BJ (cell line): ENCODE measurements around the gene ATP7B. TPM values are rescaled to one million over a fixed set of nuclear protein-coding genes. Genes with fewer than 3 reads are reported as not detected.

Experiments used
- CTCF ChIA-PET: fragments of 350-600 bp; formaldehyde crosslinking; extraction: SDS; loops from one replicate; lab custom pipeline; 2021; ENCODE audit warnings: antibody characterized with exemption, inconsistent platforms; lab: Yijun Ruan, JAX
- POLR2A ChIA-PET: fragments of 300-600 bp; sonication (Branson Sonifier 250); formaldehyde crosslinking; extraction: SDS; loops from one replicate; lab custom pipeline; 2021; ENCODE audit warnings: antibody characterized with exemption; lab: Charles Lee
- DNase-seq: peaks from one replicate; pipeline ENCODE4 v3.0.0-alpha.2; 2011; ENCODE audit warnings: low read depth
- H3K27me3 ChIP-seq: 2 replicates; pipeline ENCODE4 v1.6.0; 2011; ENCODE audit warnings: low read length; ENCODE audit not compliant: control insufficient read depth, insufficient read depth
- H3K36me3 ChIP-seq: 2 replicates; pipeline ENCODE4 v1.5.1; 2011; ENCODE audit warnings: low read length; ENCODE audit not compliant: control insufficient read depth, insufficient read depth
- H3K4me3 ChIP-seq: 2 replicates; pipeline ENCODE4 v1.5.1; 2011; ENCODE audit warnings: low read depth, mild to moderate bottlenecking, control low read depth, low read length
- polyA plus RNA-seq: library from polyadenylated mRNA; depleted of rRNA; stranded (reverse); fragments of >200 nt; gene quantifications from 2 replicates; pipeline ENCODE4 v1.2.3, GENCODE V29; 2011
- TF ChIP-seq, protein P1 (sequence below): IDR thresholded peaks from 2 replicates; pipeline ENCODE4 v1.5.1; 2011; ENCODE audit warnings: low read depth, mild to moderate bottlenecking, control low read depth, inconsistent platforms, low read length, moderate library complexity; ENCODE audit not compliant: insufficient read depth

ATP7B gene
- polyA plus RNA-seq, 1 experiment: 2.5 TPM

GRCh38 chr13:52027832-52028231 is 16.6 kb upstream of the ATP7B start:
- POLR2A ChIA-PET: no interaction called here
- TF ChIP-seq, protein P1, sequence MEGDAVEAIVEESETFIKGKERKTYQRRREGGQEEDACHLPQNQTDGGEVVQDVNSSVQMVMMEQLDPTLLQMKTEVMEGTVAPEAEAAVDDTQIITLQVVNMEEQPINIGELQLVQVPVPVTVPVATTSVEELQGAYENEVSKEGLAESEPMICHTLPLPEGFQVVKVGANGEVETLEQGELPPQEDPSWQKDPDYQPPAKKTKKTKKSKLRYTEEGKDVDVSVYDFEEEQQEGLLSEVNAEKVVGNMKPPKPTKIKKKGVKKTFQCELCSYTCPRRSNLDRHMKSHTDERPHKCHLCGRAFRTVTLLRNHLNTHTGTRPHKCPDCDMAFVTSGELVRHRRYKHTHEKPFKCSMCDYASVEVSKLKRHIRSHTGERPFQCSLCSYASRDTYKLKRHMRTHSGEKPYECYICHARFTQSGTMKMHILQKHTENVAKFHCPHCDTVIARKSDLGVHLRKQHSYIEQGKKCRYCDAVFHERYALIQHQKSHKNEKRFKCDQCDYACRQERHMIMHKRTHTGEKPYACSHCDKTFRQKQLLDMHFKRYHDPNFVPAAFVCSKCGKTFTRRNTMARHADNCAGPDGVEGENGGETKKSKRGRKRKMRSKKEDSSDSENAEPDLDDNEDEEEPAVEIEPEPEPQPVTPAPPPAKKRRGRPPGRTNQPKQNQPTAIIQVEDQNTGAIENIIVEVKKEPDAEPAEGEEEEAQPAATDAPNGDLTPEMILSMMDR: no peak

DNA sequence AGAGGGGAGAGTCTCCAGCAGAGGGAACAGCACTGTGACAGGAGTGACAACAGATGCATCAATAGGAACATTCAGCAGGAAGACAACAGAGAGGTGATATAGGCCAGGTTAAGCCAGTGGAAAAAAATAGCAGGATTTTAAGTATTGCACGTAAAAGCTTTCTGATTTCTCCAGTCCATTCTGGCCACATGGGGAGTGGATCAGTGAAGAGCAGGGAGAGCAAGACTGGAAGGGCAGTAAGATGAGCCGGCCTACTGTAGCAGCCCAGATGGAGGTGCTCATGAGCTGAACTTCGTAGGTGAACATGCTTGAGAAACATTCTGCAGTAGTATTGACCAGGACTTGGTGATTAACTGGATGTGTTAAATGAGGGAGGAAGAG is 15.0 kb upstream of the ATP7B start:
- H3K4me3 ChIP-seq: no peak overlapping the region
- ChIA-PET CTCF (no interaction called here), POLR2A (no interaction called here)
- TF ChIP-seq, protein P1: no peak
- no peak for DNase-seq
- 0 out of 2 replicates have a peak, but pooled peaks cover 2% of the 10 kb centered on the region for H3K36me3 ChIP-seq
- no peaks in the 10 kb centered on the region for H3K27me3 ChIP-seq

More at GRCh38 chr13:52027832-52028231, 16.6 kb upstream of the ATP7B start:
- DNase-seq: no peak
- 0 out of 2 replicates have a peak, but pooled peaks cover 2% of the 10 kb centered on the region for H3K36me3 ChIP-seq
- H3K27me3 ChIP-seq: no peaks in the 10 kb centered on the region
- no peak overlapping the region for H3K4me3 ChIP-seq
- CTCF ChIA-PET: no interaction called here

DNA sequence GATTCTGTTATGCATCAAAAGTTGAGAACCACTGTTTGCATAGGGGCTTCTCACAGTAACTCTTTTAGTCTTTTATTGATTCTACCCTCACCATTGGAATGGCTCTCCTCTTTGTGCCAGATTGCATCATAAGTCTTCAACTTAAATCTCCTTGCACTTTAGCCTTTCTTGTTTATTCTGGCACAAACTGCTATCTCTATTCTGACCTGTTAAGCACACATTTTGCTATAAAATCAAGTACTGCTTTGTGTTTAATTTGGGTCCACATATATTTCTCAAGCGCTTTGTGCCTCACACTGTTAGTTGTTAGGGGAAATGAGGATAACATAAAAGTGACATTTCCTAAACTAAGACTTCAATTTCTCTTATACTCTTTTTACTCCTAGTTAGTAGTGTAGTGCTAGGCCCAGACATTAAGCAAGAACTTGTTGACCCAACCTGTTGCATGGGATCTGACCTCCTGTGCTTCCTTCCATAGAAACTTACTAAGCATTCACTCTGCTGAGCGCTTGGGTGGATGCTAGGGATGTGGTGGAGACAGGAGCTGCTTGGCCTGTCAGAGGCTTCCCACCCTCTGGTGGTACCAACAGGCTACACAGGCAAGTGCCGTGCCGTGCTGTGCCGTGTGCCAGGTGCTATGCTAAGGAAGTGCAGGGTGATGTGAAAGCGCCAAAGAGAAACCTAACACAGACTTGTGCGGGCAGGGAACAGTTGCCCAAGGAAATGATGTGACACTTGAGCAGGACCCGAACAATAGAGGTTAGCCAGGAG is 14.4 kb upstream of the ATP7B start:
- TF ChIP-seq, protein P1: no peak
- Histone ChIP-seq H3K36me3 (0 out of 2 replicates have a peak, but pooled peaks cover 2% of the 10 kb centered on the region), H3K27me3 (no peaks in the 10 kb centered on the region), H3K4me3 (no peak overlapping the region)
- POLR2A ChIA-PET: no interaction called here
- CTCF ChIA-PET: no interaction called here
- no peak for DNase-seq

GRCh38 chr13:52024481-52024880 is 13.2 kb upstream of the ATP7B start, which contains the start of gene UTP14C:
TSS of gene UTP14C (plus strand) at chr13:52024691. CDS start at chr13:52028805, 4,114 bp downstream.
- CTCF ChIA-PET: no interaction called here
- POLR2A ChIA-PET: no interaction called here
- Histone ChIP-seq H3K4me3 (no peak within 1 kb of the TSS), H3K36me3 (peaks cover 4% of the 10 kb centered on the region; the same call in 1 of the 2 replicates), H3K27me3 (no peaks in the 10 kb centered on the region)
- no peak for DNase-seq
- TF ChIP-seq, protein P1: no peak

- H3K36me3 ChIP-seq: peaks cover 2% of the 10 kb centered on the region; the same call in 1 of the 2 replicates
- ChIA-PET POLR2A (no interaction called here), CTCF (interaction anchor here (2.0 kb wide), 1 partner anchor 8 kb away, joined by 4 read pairs; no protein-coding TSS in a partner anchor)
- no peak for DNase-seq
- no peaks in the 10 kb centered on the region for H3K27me3 ChIP-seq
- TF ChIP-seq, protein P1: no peak
- no peak overlapping the region for H3K4me3 ChIP-seq
Measured at GRCh38 chr13:52022356-52022755, 11.1 kb upstream of the ATP7B start.
